ENCODE data around the gene FBXW8. TPM values are rescaled to one million over a fixed set of nuclear protein-coding genes. Genes with fewer than 3 reads are reported as not detected.

The FBXW8 gene
- total and polyA plus RNA-seq, 5 donors from 2014 or later, result 3.6 to 10.4 (median 6.6) TPM

DNA sequence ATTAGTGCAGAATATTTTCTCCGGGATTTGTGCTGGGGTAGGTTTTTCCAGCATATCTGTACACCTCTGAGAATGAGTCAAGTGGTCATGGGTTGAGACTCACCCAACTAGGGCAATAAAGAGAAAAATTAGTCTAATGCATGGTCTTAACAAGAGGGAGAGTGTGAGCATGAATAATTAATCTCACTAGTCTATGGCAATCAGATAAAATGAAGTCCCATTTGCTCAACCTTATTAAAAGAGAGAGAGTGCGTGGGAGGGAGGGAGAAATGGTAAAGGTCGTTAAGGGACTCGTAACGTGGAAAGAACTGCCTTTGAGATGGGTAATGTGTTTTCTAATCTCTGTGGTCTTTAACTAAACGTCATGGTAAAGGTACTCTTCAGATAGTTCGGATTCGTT lies 96.8 kb downstream of the FBXW8 start:
- Mint-ChIP-seq H3K9me3 (peaks cover 0 to 3% (median 0%) of the 10 kb centered on the region in 7 donors), H3K36me3 (peaks cover 75% of the 10 kb centered on the region)
- no peak for ATAC-seq (ENCODE audit: low read depth in 2 of 2)

DNA sequence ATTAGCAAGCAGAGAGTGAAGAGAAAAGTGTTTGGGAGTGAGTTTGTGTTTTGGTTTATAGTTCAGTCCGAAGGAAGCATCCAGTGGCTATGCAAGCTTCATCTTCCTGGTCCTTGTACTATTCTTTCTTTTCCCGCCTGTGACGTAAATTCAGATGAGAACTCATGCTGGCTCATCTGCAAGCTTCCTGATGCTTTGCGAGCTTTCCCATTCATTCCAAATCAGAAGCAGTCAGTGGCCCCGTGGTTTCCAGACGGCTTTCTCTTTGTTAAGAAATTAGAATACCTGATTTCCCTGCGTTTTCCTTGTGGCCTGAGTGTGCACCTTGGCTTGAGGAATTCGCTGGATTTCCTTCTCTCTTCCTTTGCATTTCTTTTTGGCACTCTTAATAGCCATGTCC lies 99.0 kb downstream of the FBXW8 start:
- H3K27ac ChIP-seq (ENCODE audit: insufficient read depth, low read length, poor library complexity, severe bottlenecking), result no peak overlapping the region
- H3K36me3 ChIP-seq (ENCODE audit: control insufficient read depth, insufficient read depth, low read length), result peaks cover 43% of the 10 kb centered on the region
- Mint-ChIP-seq H3K27ac (no peak overlapping the region), H3K9me3 (peaks cover 0 to 12% (median 5%) of the 10 kb centered on the region in 7 donors), H3K36me3 (peaks cover 85% of the 10 kb centered on the region), H3K4me3 (no peak overlapping the region), H3K4me1 (peaks cover 0 to 10% (median under 1%) of the 10 kb centered on the region in 4 donors), H3K27me3 (no peaks in the 10 kb centered on the region)
- no peak for ATAC-seq (ENCODE audit: low read depth in 2 of 2)
- no peak for DNase-seq
- H3K27me3 ChIP-seq (ENCODE audit: control insufficient read depth, insufficient read depth, low read length), result no peaks in the 10 kb centered on the region
- H3K4me3 ChIP-seq (ENCODE audit: low read depth, low read length), result no peak overlapping the region
- peaks cover 0 to 6% of the 10 kb centered on the region in 2 experiments for H3K9me3 ChIP-seq (ENCODE audit: control insufficient read depth in 2 of 2, low read length in 2 of 2)
- no peaks in the 10 kb centered on the region for H3K4me1 ChIP-seq (ENCODE audit: control insufficient read depth, insufficient read depth, low read length, poor library complexity, severe bottlenecking)

More for the DNA sequence above, 96.8 kb downstream of the FBXW8 start:
- H3K27me3 ChIP-seq (ENCODE audit: control insufficient read depth, insufficient read depth, low read length), result no peaks in the 10 kb centered on the region
- H3K27ac ChIP-seq (ENCODE audit: insufficient read depth, low read length, poor library complexity, severe bottlenecking), result no peak overlapping the region
- no peak for DNase-seq
- no peaks in the 10 kb centered on the region for H3K9me3 ChIP-seq (ENCODE audit: control insufficient read depth in 2 of 2, low read length in 2 of 2)
- H3K4me3 Mint-ChIP-seq, result no peak overlapping the region
- peaks cover 35% of the 10 kb centered on the region for H3K36me3 ChIP-seq (ENCODE audit: control insufficient read depth, insufficient read depth, low read length)
- no peaks in the 10 kb centered on the region for H3K4me1 ChIP-seq (ENCODE audit: control insufficient read depth, insufficient read depth, low read length, poor library complexity, severe bottlenecking)
- no peak overlapping the region for H3K4me3 ChIP-seq (ENCODE audit: low read depth, low read length)
- no peaks in the 10 kb centered on the region for H3K27me3 Mint-ChIP-seq
- H3K4me1 Mint-ChIP-seq, result peaks cover 0 to 9% (median under 1%) of the 10 kb centered on the region in 4 donors
- peak overlapping the region in 1 of 3 donors; percentile 80 for H3K27ac Mint-ChIP-seq

DNA sequence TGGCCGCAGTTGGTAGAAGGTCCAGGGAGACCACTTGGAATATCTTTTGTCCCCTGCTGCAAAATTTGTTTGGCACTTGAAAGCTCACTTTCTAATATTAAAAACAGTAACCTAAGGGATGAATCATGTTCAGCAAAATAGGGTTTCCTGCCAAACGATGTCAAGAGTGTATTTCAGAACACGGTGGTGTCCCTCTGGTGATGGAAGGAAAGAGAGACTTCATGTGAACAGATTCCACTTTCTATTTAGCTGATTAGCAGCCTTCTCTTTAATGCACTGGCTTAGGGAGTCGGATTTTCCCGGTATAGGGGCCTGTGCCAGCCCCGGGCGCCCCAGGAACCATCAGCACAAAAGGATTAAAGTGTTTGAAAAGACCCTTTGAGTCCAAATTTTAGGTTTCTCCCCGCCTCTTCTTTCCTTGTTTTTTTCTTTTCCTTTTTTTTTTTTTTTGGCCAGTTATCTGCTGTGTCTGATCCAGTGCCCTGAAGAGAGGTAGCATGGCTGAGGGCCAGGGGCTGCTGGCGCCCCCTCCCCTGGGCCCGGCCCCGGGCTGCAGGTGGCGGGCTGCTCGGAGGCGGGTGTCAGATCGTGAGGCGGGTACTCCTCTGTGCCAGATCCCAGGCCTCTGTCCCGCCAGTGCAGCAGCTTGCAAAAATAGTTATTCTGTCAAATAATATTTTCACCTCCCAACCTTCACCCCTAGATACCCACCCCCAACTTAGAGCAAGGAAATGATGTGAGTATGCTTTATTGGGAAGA lies 100.1 kb downstream of the FBXW8 start:
- H3K27me3 Mint-ChIP-seq, result no peaks in the 10 kb centered on the region
- Histone ChIP-seq H3K27me3 (ENCODE audit: control insufficient read depth, insufficient read depth, low read length) (no peaks in the 10 kb centered on the region), H3K4me3 (ENCODE audit: low read depth, low read length) (no peak overlapping the region), H3K36me3 (ENCODE audit: control insufficient read depth, insufficient read depth, low read length) (peaks cover 44% of the 10 kb centered on the region), H3K27ac (ENCODE audit: insufficient read depth, low read length, poor library complexity, severe bottlenecking) (no peak overlapping the region), H3K4me1 (ENCODE audit: control insufficient read depth, insufficient read depth, low read length, poor library complexity, severe bottlenecking) (no peaks in the 10 kb centered on the region), H3K9me3 (ENCODE audit: control insufficient read depth in 2 of 2, low read length in 2 of 2) (peaks cover 0 to 6% of the 10 kb centered on the region in 2 experiments)
- ATAC-seq (ENCODE audit: low read depth in 2 of 2) (no peak), DNase-seq (no peak)
- H3K9me3 Mint-ChIP-seq, result peaks cover 0 to 13% (median 6%) of the 10 kb centered on the region in 7 donors
- peaks cover 0 to 13% (median under 1%) of the 10 kb centered on the region in 4 donors for H3K4me1 Mint-ChIP-seq
- H3K4me3 Mint-ChIP-seq, result no peak overlapping the region
- peaks cover 85% of the 10 kb centered on the region for H3K36me3 Mint-ChIP-seq
- H3K27ac Mint-ChIP-seq, result no peak overlapping the region

DNA sequence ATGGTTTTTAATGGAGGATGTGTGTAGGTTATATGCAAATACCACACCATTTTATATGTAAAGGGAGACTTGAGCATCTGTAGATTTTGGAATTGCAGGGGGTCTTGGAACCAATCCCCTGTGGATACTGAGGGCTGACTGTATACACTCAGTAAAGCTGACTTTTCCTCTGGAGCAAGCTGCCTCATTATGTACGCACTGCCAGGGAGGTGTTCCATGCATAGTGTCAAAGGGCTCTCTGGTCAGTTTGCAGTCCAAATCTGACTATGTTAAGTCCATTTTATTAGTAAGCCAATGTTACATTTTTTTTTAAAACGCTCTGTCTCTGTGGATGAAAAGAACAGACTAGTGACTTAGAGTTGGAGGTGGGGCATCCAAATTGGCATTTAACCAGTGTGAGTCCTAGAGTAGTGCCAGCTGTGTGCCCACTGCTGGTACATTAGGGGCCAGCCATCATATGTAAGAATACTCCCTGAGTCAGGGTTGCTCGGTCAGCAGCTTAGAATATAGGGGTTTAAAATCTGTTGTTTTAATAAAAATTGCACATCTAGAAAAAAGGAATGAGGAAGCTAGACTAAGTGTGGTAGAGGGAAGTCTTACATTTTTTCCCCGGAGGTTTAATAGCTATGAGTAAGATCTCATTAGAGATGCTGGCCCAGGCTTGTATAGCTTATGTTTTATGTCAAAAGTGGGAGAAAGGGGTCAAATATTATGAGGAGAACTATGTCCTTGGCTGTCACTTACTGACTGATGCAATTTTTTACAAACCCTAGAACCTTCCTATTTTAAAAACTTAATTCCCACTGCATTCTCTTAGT lies 101.4 kb downstream of the FBXW8 start:
- H3K27ac Mint-ChIP-seq, result no peak overlapping the region
- H3K4me1 Mint-ChIP-seq, result peaks cover 0 to 14% (median 0%) of the 10 kb centered on the region in 4 donors
- ATAC-seq (ENCODE audit: low read depth in 2 of 2), result no peak
- H3K27me3 ChIP-seq (ENCODE audit: control insufficient read depth, insufficient read depth, low read length), result no peaks in the 10 kb centered on the region
- H3K36me3 ChIP-seq (ENCODE audit: control insufficient read depth, insufficient read depth, low read length), result peaks cover 42% of the 10 kb centered on the region
- DNase-seq, result no peak
- no peak overlapping the region for H3K4me3 Mint-ChIP-seq
- H3K4me1 ChIP-seq (ENCODE audit: control insufficient read depth, insufficient read depth, low read length, poor library complexity, severe bottlenecking), result no peaks in the 10 kb centered on the region
- H3K9me3 ChIP-seq (ENCODE audit: control insufficient read depth in 2 of 2, low read length in 2 of 2), result peaks cover 0 to 6% of the 10 kb centered on the region in 2 experiments
- H3K27me3 Mint-ChIP-seq, result no peaks in the 10 kb centered on the region
- no peak overlapping the region for H3K27ac ChIP-seq (ENCODE audit: insufficient read depth, low read length, poor library complexity, severe bottlenecking)
- peaks cover 89% of the 10 kb centered on the region for H3K36me3 Mint-ChIP-seq
- H3K4me3 ChIP-seq (ENCODE audit: low read depth, low read length), result no peak overlapping the region
- H3K9me3 Mint-ChIP-seq, result peaks cover 0 to 13% (median 6%) of the 10 kb centered on the region in 7 donors

DNA sequence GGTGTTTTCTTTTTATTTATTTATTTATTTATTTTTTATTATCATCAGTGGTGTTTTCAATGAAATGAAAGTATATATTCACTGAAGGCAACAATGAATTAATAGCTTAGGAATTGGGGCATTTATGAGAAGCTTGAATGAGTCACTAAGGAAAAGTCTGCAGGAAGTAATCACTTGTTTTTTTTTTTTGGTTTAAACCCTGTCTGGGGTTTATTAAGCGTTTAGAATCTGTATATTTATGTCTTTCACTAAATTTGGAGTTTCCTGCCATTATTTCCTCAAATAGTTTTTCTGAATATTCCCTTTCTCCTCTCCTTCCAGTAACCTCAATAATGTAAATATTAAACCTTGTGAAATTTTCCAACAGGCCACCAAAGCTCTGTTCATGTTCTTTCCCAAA lies 103.0 kb downstream of the FBXW8 start:
- H3K4me3 ChIP-seq (ENCODE audit: low read depth, low read length), result no peak overlapping the region
- peaks cover 48% of the 10 kb centered on the region for H3K36me3 ChIP-seq (ENCODE audit: control insufficient read depth, insufficient read depth, low read length)
- peak overlapping the region in 1 of 4 donors; percentile 6 for H3K4me3 Mint-ChIP-seq
- H3K27me3 ChIP-seq (ENCODE audit: control insufficient read depth, insufficient read depth, low read length), result no peaks in the 10 kb centered on the region
- ATAC-seq (ENCODE audit: low read depth in 2 of 2), result no peak
- H3K27ac Mint-ChIP-seq, result no peak overlapping the region
- no peaks in the 10 kb centered on the region for H3K27me3 Mint-ChIP-seq
- H3K27ac ChIP-seq (ENCODE audit: insufficient read depth, low read length, poor library complexity, severe bottlenecking), result no peak overlapping the region
- H3K36me3 Mint-ChIP-seq, result peaks cover 75% of the 10 kb centered on the region
- DNase-seq, result no peak
- H3K4me1 Mint-ChIP-seq, result peaks cover 0 to 10% (median 0%) of the 10 kb centered on the region in 4 donors
- peaks cover 0 to 13% (median 6%) of the 10 kb centered on the region in 7 donors for H3K9me3 Mint-ChIP-seq
- peaks cover 0 to 6% of the 10 kb centered on the region in 2 experiments for H3K9me3 ChIP-seq (ENCODE audit: control insufficient read depth in 2 of 2, low read length in 2 of 2)
- no peaks in the 10 kb centered on the region for H3K4me1 ChIP-seq (ENCODE audit: control insufficient read depth, insufficient read depth, low read length, poor library complexity, severe bottlenecking)

DNA sequence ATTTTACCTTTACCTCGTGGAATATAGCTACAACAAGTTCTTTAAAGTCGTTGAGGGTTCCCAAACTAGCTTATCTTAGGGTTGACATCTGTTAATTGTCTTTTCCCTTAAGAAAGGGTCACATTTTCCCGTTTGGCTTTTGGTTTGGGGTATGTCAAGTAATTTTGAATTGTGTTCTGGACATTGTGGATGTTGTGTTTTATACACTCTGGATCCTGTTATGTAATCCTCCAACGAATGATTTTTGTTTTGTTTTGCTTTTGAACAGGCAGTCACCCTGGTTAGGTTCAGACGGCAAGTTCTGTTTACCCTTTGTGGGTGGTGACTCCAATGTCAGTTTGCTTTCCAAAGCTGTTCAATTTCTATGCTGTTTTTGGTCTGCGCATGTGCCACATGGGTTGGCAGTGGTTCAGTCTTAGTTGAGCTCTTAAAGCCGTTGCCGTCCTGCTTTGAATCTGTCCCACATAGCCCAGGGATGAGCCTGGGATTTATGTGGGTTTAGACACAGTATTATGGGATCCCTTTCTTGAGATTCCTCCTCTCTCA lies 103.7 kb downstream of the FBXW8 start:
- Mint-ChIP-seq H3K9me3 (peaks cover 0 to 13% (median 6%) of the 10 kb centered on the region in 7 donors), H3K4me3 (no peak overlapping the region), H3K27me3 (no peaks in the 10 kb centered on the region), H3K36me3 (peaks cover 77% of the 10 kb centered on the region), H3K27ac (peak overlapping the region in 1 of 3 donors; percentile 48), H3K4me1 (peaks cover 0 to 10% (median 0%) of the 10 kb centered on the region in 4 donors)
- DNase-seq, result no peak
- Histone ChIP-seq H3K27me3 (ENCODE audit: control insufficient read depth, insufficient read depth, low read length) (no peaks in the 10 kb centered on the region), H3K4me1 (ENCODE audit: control insufficient read depth, insufficient read depth, low read length, poor library complexity, severe bottlenecking) (no peaks in the 10 kb centered on the region), H3K36me3 (ENCODE audit: control insufficient read depth, insufficient read depth, low read length) (peaks cover 48% of the 10 kb centered on the region), H3K4me3 (ENCODE audit: low read depth, low read length) (no peak overlapping the region), H3K27ac (ENCODE audit: insufficient read depth, low read length, poor library complexity, severe bottlenecking) (no peak overlapping the region), H3K9me3 (ENCODE audit: control insufficient read depth in 2 of 2, low read length in 2 of 2) (peaks cover 0 to 6% of the 10 kb centered on the region in 2 experiments)
- ATAC-seq (ENCODE audit: low read depth in 2 of 2), result no peak

DNA sequence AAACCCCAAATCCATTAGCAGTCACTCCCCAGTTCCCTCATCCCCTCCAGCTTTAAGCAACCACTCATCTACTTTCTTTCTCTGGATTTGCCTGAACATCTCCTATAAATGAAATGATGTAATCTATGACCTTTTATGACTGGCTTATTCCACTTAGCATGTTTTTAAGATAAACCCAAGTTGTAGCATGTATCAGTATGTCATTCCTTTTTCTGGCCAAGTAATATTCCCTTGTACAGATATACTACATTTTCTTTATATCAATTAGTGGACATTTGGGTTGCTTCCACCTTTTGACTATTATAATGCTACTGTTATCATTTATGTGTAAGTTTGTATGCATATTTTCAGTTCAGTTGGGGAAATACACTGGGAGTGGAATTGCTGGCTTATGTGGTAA lies 105.1 kb downstream of the FBXW8 start:
- Mint-ChIP-seq H3K9me3 (peaks cover 0 to 13% (median 6%) of the 10 kb centered on the region in 7 donors), H3K4me3 (no peak overlapping the region), H3K27me3 (no peaks in the 10 kb centered on the region), H3K4me1 (peaks cover 0 to 10% (median 0%) of the 10 kb centered on the region in 4 donors), H3K36me3 (peaks cover 76% of the 10 kb centered on the region), H3K27ac (no peak overlapping the region)
- Histone ChIP-seq H3K4me1 (ENCODE audit: control insufficient read depth, insufficient read depth, low read length, poor library complexity, severe bottlenecking) (no peaks in the 10 kb centered on the region), H3K36me3 (ENCODE audit: control insufficient read depth, insufficient read depth, low read length) (peaks cover 45% of the 10 kb centered on the region), H3K9me3 (ENCODE audit: control insufficient read depth in 2 of 2, low read length in 2 of 2) (peaks cover 0 to 6% of the 10 kb centered on the region in 2 experiments), H3K27me3 (ENCODE audit: control insufficient read depth, insufficient read depth, low read length) (no peaks in the 10 kb centered on the region), H3K27ac (ENCODE audit: insufficient read depth, low read length, poor library complexity, severe bottlenecking) (no peak overlapping the region), H3K4me3 (ENCODE audit: low read depth, low read length) (no peak overlapping the region)
- DNase-seq (no peak), ATAC-seq (ENCODE audit: low read depth in 2 of 2) (no peak)
